Activated T-helper 1 cell treated with anti-CD3 and anti-CD28 coated beads, Interleukin-2, amount 50 U/mL, for 16 hours (primary cell): ENCODE results near the gene E4F1.

Experiments
- DNase-seq, 2 donors: peaks; one replicate each; pipeline ENCODE4 v3.0.0-alpha.2; 2020; ENCODE audit warnings: low read depth in 1 of 2, low spot score in 1 of 2

The E4F1 gene

GRCh38 chr16:2271848-2272461 lies 48.6 kb downstream of the E4F1 start:
- DNase-seq: no peak

- no peak for DNase-seq
Measured at GRCh38 chr16:2273484-2273883, 50.1 kb downstream of the E4F1 start.

GRCh38 chr16:2273931-2274330 lies 50.5 kb downstream of the E4F1 start:
- no peak for DNase-seq

GRCh38 chr16:2275476-2276367 lies 52.3 kb downstream of the E4F1 start:
- no peak for DNase-seq

- no peak for DNase-seq
Measured at GRCh38 chr16:2276368-2277195, 53.2 kb downstream of the E4F1 start.

GRCh38 chr16:2277466-2278271 lies 54.3 kb downstream of the E4F1 start:
- DNase-seq: no peak

GRCh38 chr16:2278272-2278608 lies 54.8 kb downstream of the E4F1 start:
- no peak for DNase-seq

GRCh38 chr16:2278956-2279800 lies 55.8 kb downstream of the E4F1 start:
- DNase-seq: no peak

GRCh38 chr16:2280461-2280860 lies 57.1 kb downstream of the E4F1 start:
- DNase-seq: no peak

- no peak for DNase-seq
Measured at GRCh38 chr16:2280981-2281542, 57.7 kb downstream of the E4F1 start.

GRCh38 chr16:2282262-2282661 lies 58.9 kb downstream of the E4F1 start:
- DNase-seq: no peak

- DNase-seq: no peak
Measured at GRCh38 chr16:2282866-2283555, 59.6 kb downstream of the E4F1 start.

GRCh38 chr16:2284001-2284770 lies 60.8 kb downstream of the E4F1 start:
- DNase-seq: no peak

- DNase-seq: no peak
Measured at GRCh38 chr16:2284797-2285576, 61.6 kb downstream of the E4F1 start.
